ENCODE results near the gene CLUH.

CLUH gene

GRCh38 chr17:2691965-2692780 is 19.4 kb downstream of the CLUH start:
- TF ChIP-seq, protein P1, sequence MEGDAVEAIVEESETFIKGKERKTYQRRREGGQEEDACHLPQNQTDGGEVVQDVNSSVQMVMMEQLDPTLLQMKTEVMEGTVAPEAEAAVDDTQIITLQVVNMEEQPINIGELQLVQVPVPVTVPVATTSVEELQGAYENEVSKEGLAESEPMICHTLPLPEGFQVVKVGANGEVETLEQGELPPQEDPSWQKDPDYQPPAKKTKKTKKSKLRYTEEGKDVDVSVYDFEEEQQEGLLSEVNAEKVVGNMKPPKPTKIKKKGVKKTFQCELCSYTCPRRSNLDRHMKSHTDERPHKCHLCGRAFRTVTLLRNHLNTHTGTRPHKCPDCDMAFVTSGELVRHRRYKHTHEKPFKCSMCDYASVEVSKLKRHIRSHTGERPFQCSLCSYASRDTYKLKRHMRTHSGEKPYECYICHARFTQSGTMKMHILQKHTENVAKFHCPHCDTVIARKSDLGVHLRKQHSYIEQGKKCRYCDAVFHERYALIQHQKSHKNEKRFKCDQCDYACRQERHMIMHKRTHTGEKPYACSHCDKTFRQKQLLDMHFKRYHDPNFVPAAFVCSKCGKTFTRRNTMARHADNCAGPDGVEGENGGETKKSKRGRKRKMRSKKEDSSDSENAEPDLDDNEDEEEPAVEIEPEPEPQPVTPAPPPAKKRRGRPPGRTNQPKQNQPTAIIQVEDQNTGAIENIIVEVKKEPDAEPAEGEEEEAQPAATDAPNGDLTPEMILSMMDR (IDR thresholded peaks at IDR 0.05; ENCODE audit: low read depth, low read length), result no peak
- no peak for DNase-seq (ENCODE audit: low read depth in 2 of 2)
- no peak overlapping the region for H3K4me3 ChIP-seq (replicated peaks in 1 of 2; ENCODE audit: low read depth in 2 of 2, low read length in 2 of 2)

GRCh38 chr17:2691069-2691871 is 20.3 kb downstream of the CLUH start:
- H3K4me3 ChIP-seq (replicated peaks in 1 of 2; ENCODE audit: low read depth in 2 of 2, low read length in 2 of 2), result no peak overlapping the region
- DNase-seq (ENCODE audit: low read depth in 2 of 2), result no peak
- TF ChIP-seq, protein P1 (IDR thresholded peaks at IDR 0.05; ENCODE audit: low read depth, low read length), result no peak

DNA sequence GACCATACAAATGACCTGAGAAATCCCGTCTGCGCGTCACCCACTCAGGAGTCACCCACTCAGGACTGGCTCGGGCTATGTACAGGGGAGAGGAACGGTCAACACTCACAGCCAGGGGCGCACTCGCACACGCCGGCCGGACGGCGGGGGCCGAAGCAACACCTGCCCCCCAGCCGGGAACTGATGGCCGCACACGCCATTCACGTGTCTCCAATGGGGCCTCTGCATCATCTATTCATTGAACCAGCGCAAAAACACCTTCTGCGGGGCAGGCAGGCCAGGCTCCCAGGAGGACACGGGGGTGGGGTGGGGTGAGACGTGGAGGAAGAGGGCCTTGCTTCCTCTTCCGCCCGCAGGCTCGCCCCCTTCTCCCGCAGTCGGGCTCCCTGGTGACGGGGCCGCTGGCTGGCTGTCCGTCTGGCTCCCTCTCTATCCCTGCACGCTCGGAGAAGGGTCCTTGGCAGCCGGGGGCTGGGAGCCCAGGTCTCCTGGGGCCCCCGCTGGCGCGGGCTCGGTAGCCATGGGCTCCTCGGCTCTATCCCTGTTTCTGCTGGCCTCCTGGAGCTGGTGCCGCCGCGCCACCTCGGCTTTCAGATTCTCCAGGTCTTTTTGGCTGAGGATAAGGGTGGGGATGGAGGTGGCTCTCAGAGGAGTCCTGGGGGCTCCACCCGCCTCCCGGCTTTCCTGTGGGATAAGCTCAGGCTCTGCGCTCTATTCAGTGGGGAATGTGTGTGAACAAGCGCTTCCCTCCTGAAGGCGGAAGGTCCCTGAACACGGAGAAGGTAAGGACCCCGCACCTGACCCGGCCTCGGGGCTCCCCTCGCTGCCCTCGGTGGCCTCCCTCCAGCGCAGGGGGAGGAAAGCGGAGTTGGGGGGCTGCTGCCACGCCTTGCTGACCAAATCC is 21.1 kb downstream of the CLUH start:
- no peak for DNase-seq (ENCODE audit: low read depth in 2 of 2)
- H3K4me3 ChIP-seq (replicated peaks in 1 of 2; ENCODE audit: low read depth in 2 of 2, low read length in 2 of 2), result no peak overlapping the region
- TF ChIP-seq, protein P1 (IDR thresholded peaks at IDR 0.05; ENCODE audit: low read depth, low read length), result no peak

GRCh38 chr17:2689411-2690164 is 22.0 kb downstream of the CLUH start:
- TF ChIP-seq, protein P1 (IDR thresholded peaks at IDR 0.05; ENCODE audit: low read depth, low read length), result no peak
- no peak overlapping the region for H3K4me3 ChIP-seq (replicated peaks in 1 of 2; ENCODE audit: low read depth in 2 of 2, low read length in 2 of 2)
- no peak for DNase-seq (ENCODE audit: low read depth in 2 of 2)

DNA sequence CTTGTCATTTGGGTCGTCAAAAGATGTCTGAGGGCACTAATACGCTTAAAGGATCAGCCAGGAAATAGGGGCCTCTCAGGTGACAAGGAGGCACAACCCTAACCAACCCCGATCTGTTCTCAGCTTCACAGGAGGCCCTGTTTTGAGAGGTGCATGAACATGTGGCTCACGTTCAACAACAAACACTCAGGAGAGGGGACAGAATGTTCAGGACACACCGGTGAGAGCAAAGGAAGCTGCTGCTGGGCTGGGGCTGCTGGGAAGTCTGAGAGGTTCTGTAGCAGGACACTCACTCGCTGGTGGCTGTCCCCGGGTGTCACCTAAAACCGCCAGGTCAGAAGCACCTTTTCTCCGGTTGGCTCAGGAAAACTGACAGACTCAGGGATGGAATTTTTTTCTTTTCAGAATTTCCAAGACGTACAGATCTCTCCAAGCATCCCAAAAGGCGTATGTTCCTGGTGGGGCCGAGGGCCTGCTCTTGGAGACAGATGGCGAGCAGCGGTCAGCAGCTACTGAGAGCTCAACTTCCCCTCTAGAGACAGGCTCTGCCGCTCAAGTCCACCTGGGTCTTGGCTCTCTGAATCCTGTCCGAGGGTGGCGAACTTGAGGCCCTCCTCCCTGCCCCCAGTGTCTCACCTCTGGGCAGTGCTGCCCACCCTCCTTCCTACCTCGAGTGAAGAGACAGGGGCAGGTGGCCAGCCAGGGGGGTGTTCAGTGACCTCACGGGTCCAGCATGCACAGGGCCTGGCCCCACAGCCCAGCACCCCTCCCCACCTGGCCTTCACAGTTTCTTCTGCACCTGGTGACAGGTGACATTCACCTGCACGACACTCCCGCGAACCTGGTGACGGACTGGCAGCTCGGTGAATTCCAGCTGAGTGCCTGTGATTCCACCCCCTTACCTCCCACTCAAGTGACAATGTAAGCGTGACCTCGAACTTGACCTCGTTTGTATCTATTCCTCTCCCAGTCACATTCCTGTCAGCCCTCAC is 22.9 kb downstream of the CLUH start:
- no peak for DNase-seq (ENCODE audit: low read depth in 2 of 2)

More for the DNA sequence above, 22.9 kb downstream of the CLUH start:
- TF ChIP-seq, protein P1 (IDR thresholded peaks at IDR 0.05; ENCODE audit: low read depth, low read length), result no peak
- H3K4me3 ChIP-seq (replicated peaks in 1 of 2; ENCODE audit: low read depth in 2 of 2, low read length in 2 of 2), result no peak overlapping the region
